Tibial nerve (tissue), 4 donors: ENCODE measurements around the gene THUMPD2.

Experiments used
- EP300 ChIP-seq, 2 donors: sonication (generic); formaldehyde crosslinking; IDR thresholded peaks; one replicate each; pipeline ENCODE4 v1.6.1; 2017; ENCODE audit warnings: antibody characterized with exemption in 2 of 2, mild to moderate bottlenecking in 1 of 2
- POLR2A ChIP-seq, 2 donors: fragments of 450-650 bp; IDR thresholded peaks; one replicate each; pipeline ENCODE4 v1.6.1; 2017; ENCODE audit warnings: antibody characterized with exemption in 2 of 2, mild to moderate bottlenecking in 2 of 2, moderate library complexity in 2 of 2
- TF ChIP-seq, protein P1 (sequence below), 5 experiments: fragments of 200-600 bp in 3 of 5; fragments of 450-650 bp in 2 of 5; sonication (generic) in 3 of 5; IDR thresholded peaks; one replicate each; pipeline ENCODE4 v1.5.1; 2016 to 2019; ENCODE audit warnings: antibody characterized with exemption in 5 of 5, mild to moderate bottlenecking in 3 of 5, moderate library complexity in 2 of 5

DNA sequence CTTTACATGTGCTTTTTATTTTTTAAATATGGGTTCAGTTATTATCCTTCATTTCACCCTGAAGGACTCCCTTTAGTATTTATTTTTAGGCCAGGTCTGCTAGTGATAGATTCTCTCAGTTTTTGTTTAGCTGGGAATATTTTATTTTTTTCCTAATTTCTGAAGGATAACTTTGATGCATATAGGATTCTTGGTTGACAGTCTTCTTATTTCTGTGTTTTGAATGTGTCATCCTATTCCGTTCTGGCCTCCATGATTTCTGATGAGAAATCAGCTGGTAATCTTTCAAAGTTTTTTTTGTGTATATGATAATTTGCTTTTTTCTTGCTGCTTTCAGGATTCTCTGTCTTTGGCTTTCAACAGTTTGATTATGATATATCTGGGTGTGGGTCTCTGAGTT, 77.9 kb downstream of the THUMPD2 start:
- TF ChIP-seq POLR2A (IDR thresholded peaks at IDR 0.05): no peak
- TF ChIP-seq EP300 (IDR thresholded peaks at IDR 0.05): no peak
- TF ChIP-seq, protein P1, sequence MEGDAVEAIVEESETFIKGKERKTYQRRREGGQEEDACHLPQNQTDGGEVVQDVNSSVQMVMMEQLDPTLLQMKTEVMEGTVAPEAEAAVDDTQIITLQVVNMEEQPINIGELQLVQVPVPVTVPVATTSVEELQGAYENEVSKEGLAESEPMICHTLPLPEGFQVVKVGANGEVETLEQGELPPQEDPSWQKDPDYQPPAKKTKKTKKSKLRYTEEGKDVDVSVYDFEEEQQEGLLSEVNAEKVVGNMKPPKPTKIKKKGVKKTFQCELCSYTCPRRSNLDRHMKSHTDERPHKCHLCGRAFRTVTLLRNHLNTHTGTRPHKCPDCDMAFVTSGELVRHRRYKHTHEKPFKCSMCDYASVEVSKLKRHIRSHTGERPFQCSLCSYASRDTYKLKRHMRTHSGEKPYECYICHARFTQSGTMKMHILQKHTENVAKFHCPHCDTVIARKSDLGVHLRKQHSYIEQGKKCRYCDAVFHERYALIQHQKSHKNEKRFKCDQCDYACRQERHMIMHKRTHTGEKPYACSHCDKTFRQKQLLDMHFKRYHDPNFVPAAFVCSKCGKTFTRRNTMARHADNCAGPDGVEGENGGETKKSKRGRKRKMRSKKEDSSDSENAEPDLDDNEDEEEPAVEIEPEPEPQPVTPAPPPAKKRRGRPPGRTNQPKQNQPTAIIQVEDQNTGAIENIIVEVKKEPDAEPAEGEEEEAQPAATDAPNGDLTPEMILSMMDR (IDR thresholded peaks at IDR 0.05): no peak
